ENCODE data around the gene SIGMAR1.

DNA sequence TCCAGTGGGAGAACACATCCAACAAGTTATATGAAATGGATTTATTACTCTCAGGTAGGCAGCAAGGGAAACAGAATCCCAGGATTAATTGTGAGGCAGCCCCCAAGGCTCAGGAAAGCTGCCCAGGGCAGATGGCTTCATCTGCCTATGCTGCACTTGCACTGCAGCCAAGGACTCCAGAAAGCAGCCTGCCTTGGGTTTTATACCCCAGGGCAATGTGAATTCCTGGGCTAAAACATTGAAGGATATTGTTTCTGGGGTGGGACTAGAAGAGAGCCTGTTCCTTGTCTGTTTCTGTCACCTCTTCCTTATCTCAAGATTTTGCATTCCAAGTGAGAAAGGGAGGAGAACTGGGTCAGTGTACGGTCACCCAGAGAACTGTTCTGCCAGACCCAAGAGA, 33.7 kb upstream of the SIGMAR1 start:
- TF ChIP-seq, protein P1, sequence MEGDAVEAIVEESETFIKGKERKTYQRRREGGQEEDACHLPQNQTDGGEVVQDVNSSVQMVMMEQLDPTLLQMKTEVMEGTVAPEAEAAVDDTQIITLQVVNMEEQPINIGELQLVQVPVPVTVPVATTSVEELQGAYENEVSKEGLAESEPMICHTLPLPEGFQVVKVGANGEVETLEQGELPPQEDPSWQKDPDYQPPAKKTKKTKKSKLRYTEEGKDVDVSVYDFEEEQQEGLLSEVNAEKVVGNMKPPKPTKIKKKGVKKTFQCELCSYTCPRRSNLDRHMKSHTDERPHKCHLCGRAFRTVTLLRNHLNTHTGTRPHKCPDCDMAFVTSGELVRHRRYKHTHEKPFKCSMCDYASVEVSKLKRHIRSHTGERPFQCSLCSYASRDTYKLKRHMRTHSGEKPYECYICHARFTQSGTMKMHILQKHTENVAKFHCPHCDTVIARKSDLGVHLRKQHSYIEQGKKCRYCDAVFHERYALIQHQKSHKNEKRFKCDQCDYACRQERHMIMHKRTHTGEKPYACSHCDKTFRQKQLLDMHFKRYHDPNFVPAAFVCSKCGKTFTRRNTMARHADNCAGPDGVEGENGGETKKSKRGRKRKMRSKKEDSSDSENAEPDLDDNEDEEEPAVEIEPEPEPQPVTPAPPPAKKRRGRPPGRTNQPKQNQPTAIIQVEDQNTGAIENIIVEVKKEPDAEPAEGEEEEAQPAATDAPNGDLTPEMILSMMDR (IDR thresholded peaks at IDR 0.05) = no peak
- no peak for TF ChIP-seq POLR2A (IDR thresholded peaks at IDR 0.05)
